ENCODE data around the gene PITX1.
"Not testable (repeated sequence)": the region's sequence is repeated elsewhere in the genome, so short reads cannot be mapped to it uniquely, and the experiment has no call there.

The PITX1 gene
- long read RNA-seq, donor 1: 0 reads
- long read RNA-seq, donor 2: 0 reads
- long read RNA-seq, donor 3: 0 reads
- long read RNA-seq, donor 4: 0 reads
- long read RNA-seq, donor 5: 0 reads
- long read RNA-seq, donor 6: 0 reads
- long read RNA-seq, donor 7: 0 reads
- long read RNA-seq, donor 8: 0 reads

DNA sequence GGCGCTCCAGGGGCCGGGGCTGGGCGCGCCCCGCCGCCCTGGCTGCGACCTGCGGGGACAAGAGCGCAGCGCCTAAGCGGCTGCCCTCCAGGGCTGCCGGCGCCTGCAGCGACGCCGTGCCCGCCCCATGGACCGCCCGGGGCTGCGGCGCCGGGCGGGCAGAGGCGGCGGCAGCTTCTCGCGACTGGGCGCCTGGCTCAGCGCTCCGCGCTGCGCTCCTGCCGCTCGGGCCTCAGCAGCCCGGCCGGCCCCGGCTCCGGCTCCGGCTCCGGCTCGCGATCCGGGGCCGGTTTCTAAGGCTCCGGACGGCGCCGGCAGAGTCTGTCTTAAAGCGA lies at the start of gene PITX1:
Gene PITX1, minus strand, starts transcription at position 328 of the 335 bp plus-strand sequence. CDS start 347 bp downstream, outside the sequence.
- no peak for DNase-seq

- not testable (repeated sequence) for DNase-seq
Measured at GRCh38 chr5:135083334-135083733, 49.3 kb upstream of the PITX1 start.

GRCh38 chr5:135081240-135081639 lies 47.2 kb upstream of the PITX1 start:
- no peak for DNase-seq

DNA sequence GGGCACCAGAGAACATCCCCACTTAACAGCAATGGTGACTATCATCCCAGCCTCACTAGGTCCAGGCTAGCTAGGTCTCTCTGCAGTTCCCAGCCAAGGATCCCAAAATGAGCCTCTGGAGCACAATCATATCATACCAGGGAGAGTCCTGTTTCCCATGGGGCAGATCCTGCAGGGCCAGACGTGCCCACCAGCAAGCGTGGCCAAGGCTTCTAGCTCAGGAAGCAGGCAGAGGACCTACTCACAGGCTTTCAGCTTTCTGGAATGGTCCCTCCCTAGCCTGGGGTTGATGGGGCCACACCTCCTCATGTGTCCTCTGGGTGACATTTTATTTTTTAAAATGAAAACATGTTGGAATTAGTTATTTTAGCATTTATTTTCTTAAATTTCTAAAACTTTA lies 45.7 kb upstream of the PITX1 start:
- no peak for DNase-seq

DNA sequence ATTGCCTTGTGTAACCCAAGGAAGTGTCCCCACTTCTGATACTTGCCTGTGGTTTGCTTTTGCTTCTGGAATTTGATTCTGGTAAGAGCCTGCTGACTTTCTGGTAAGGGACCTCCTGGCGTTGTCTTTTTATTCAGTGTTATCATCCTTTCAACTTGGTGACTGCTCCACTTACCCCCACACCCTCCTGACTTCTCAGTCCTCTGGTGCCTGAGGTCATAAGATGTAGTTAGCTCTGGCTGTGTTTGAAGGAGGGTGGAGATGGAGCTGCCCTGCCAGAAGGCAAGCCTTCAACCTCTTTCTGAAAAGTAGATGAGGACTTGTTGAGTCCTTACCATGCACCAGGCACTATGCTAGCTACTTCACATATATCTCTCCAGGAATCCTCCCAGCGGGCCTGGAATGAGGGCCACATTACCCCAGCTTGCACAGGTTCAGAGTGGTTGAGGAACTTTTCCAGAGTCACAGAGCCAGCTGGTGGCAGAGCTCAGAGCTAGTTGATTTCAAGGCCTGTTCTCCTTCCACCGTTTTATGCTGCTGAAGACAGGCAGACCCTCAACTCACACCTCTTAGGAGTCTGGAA lies 45.2 kb upstream of the PITX1 start:
- DNase-seq: no peak

DNA sequence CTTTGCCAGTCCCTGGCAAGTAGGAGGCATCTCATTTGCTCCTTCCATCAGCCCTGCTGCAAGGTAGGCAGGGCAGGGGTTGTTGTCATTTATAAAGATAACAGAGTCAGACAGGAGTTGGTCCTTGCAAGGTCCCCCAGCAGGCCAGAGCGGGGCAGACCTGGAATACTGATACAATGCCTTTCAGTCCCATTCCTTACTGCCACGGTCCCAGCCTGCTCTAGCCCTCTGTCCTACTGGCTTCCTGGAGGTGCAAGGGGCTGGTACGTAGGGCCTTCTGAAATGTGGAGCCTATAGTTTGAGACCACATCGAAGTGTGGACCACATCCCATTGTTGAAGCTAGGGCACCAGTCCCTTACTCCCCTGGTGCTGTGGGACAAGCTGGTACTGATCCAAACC lies 42.8 kb upstream of the PITX1 start:
- DNase-seq: no peak

DNA sequence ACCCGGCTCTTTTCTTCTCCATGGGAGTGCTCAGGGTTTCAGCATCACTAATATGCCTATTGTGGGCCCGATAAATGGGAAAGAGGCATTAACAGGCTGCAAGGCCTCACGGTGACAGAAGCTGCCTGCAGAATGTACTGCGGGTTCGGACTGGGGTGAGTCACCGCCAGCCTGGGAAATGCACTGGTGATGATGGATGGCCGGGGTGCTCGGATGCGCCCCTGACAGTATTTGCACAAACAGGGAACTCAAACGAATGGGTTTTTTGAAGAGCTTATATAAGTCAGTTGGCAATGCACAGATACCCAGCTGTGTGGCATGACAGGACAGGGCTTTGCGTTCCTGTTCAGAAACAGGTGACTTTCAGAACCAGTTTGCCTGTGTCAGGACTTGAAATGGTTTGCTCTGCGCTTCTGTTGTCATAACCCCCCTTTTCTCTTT lies 42.0 kb upstream of the PITX1 start:
- no peak for DNase-seq

- no peak for DNase-seq
Measured at GRCh38 chr5:135075621-135076020, 41.6 kb upstream of the PITX1 start.

DNA sequence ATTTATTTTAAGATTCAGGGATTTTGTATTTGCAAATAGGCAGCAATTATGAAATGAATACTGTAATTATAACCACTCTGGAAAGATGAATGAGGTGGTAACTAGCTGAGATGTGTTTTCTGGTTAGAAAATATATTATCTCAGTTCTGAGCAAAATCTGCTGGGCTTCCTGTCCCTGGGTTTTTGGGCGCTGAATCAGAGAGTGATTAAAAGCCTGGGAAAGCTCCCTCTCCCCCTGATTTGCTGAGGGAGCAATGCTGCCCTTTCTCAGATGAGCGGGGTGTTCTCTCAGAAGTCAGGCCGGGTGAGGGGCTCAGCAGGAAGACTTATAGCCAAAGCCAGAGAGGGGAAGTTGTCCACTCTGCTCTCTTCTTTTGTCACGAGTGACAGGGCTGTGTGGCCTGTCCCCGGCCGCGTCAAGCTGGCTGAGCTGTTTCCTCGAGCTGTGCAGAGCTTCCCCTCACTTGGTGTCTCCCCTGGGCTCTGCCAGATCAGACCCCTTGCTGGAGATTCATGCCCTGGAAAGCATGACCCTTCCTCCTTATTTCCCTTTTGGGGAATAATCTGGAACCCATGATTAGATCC lies 39.8 kb upstream of the PITX1 start:
- DNase-seq: no peak

DNA sequence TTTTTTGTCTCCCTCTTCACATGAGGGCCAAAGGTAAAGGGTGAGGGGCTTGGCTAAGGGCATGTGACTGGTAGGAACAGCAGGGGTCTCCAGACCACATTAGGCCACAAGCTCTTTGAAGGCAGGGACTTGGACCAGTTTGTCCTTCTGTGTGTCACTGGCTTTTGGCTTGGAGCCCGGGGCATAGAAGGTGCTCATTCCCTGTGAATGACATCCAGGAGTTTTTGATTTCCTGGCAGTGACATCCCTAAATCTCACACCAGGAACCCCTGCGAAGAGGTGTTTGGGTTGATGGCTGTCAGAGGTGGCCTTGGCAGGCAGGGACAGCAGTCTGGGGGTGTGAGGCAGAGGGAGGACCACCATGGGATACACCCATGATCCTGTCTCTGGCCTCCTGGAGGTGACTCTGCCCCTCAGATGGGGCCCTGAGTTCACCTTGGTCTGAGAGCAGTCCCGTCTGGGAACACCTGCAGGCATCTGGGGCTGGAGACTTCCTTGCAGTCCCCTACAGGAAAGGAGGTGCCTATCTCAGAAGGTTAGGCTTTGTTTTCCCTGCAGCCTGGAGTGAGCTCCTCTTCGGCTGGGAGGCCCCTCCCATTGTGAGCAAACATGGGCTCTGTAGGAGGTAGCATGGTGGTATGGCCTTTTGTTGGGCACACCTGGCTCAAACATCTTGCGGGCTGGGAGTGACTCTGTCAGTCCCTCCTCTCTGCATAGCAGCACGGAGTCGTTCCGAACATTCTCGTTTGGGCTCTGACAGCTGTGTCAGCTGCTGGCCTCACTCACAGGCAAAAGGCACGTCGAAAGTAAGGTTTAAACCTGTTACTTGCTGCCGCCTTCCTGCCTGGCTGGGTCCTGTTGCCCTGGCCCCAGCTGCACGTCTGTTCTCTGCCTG lies 38.6 kb upstream of the PITX1 start:
- DNase-seq: no peak

- DNase-seq: no peak
Measured at GRCh38 chr5:135071311-135071710, 37.3 kb upstream of the PITX1 start.

- DNase-seq: no peak
Measured at GRCh38 chr5:135069895-135070657, 36.0 kb upstream of the PITX1 start.

DNA sequence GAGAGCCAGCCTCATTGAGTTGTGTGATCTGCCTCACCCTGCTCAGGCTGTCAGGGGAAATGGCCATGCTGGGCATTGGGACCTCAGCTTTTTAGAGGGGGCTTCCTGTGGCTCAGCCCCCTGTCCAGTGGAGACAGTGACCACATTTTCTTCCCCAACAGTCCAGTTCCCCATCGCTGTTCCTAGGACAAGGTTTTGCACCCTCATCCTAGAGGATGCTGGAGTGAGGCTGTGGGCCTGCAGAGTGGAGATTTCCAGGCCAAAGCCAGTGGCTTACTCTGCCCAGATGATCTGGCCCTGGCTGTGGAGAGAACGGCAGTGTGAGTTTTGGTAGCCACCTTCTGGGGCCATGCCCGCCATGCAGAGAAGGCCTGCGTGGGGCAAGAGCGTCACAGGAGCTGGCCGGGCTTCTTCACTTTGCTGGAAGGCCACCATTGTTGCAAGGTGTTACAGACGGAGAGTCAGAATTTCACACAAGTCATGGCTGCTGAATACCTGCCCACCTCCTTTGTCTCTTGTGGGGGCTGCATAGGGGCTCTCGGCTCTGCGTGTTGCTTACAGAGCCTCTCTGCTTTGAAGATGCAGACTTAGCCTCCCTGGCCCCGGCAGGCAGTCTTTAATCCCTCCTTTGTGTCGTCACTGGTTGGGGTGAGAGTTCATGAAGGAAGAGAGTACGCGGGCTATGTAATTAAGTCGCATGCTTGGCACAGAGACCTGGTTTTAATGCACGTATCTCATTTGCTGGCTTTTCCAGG lies 35.2 kb upstream of the PITX1 start:
- no peak for DNase-seq

DNA sequence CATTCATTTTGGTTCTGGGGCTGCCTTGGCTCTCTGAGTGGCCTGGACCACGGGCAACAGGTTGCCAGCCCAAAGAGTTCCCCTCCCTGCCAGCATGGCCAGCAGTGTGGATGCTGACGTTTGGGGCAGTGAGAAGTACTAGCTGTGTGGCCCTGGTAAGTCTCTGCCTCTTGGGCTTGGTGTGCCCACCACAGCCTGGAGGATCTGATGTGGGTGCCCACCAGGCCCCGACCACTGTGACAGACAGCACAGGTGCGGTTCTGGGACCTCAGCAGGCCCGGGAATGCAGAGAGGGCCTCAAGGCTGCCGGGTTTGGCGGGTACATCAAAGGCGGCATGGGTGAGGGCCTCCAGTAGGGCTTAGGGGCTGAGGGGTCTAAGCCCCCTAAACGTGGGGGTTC lies 33.6 kb upstream of the PITX1 start:
- DNase-seq: no peak

- DNase-seq: no peak
Measured at GRCh38 chr5:135066781-135067180, 32.8 kb upstream of the PITX1 start.

- DNase-seq: no peak
Measured at GRCh38 chr5:135065306-135066265, 31.6 kb upstream of the PITX1 start.

DNA sequence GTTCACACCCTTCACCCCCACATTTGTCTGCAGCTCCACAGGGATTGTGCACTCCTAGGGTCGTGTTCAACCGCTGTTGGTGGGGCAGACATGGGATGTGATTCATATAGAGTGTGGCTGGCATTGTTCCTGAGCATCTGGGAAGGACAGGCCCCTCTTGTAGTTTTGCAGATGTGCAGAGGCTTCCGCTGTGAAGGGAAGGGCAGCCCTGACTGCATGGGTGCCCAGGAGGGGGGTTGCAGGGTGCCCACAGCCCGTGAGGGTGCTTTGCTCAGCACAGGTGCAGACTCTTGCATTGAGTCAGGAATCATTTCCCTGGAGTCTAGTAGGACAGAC lies 30.2 kb upstream of the PITX1 start:
- DNase-seq: no peak

DNA sequence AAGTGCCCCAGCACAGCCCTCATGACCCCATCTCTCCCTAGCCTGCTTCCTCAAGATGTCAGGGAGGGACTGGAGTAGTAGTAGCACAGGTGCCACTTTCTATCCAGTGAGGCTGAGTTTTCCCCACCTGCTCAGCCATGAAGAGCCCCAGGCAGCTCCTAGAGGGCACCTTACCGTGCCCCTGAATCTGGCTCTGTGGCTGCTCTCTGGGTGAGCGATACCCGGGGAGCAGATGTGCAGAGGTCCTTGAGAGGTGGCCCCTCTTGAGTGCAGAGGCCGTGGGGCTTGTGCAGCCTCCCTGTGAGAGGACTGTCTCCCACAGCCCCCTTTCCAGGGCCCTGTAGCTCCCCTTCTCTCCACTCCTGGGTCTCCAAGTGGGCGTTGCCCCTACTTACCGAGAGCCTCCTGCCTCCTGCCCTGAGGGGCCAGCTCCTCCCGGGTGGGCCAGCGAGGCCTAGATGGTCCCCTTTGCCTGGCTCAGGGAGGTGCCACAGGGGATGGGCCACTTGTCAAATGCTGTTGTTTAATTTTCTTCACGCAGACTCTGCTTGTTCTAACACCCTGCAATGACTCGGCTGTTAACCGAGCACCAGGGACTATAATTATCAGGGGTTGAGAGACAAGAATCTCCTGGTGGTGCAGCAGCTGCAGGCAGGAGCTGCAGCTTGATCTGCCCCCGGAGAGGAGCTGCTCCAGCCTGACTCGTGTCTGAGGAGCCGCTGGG lies 29.6 kb upstream of the PITX1 start:
- DNase-seq: no peak

GRCh38 chr5:135063056-135063445 lies 29.0 kb upstream of the PITX1 start:
- no peak for DNase-seq

Measured in right kidney (tissue), 9 donors.